HFFc6 (cell line): ENCODE results near the gene AXIN2. TPM values are rescaled to one million over a fixed set of nuclear protein-coding genes. Genes with fewer than 3 reads are reported as not detected.

ENCODE experiments used
- DNase-seq: peaks from one replicate; pipeline ENCODE4 v3.0.0-alpha.2; 2018
- H3K27ac Mint-ChIP-seq: 2 replicates; pipeline ENCODE4 v1.8.0; 2020; ENCODE audit warnings: mild to moderate bottlenecking, mixed read lengths
- H3K27me3 Mint-ChIP-seq: 2 replicates; pipeline ENCODE4 v1.8.0; 2021; ENCODE audit warnings: mild to moderate bottlenecking, moderate library complexity, mixed read lengths; ENCODE audit not compliant: insufficient read depth
- H3K36me3 Mint-ChIP-seq: 2 replicates; pipeline ENCODE4 v1.8.0; 2021; ENCODE audit warnings: low read depth, mixed read lengths
- H3K4me1 Mint-ChIP-seq: 2 replicates; pipeline ENCODE4 v1.8.0; 2020; ENCODE audit warnings: low read depth, mixed read lengths
- H3K4me3 Mint-ChIP-seq: 2 replicates; pipeline ENCODE4 v1.8.0; 2020; ENCODE audit warnings: mild to moderate bottlenecking, moderate library complexity, mixed read lengths
- H3K9me3 Mint-ChIP-seq: 2 replicates; pipeline ENCODE4 v1.8.0; 2020; ENCODE audit warnings: mild to moderate bottlenecking, mixed read lengths
- CTCF ChIP-seq: fragments of 200-600 bp; sonication (generic); IDR thresholded peaks from 2 replicates; pipeline ENCODE4 v1.5.0; 2021; ENCODE audit warnings: antibody characterized with exemption, mild to moderate bottlenecking
- total RNA-seq, 6 experiments: library from RNA; stranded (reverse); fragmentation: NEBNext Ultra II Directional; extraction: Animal tissue kit (Norgen Biotek cat#: 25700); gene quantifications; 2 replicates in 1 of 6; 3 replicates in 5 of 6; pipeline ENCODE4 v1.2.3, GENCODE V29; 2021

AXIN2 gene
- total RNA-seq, 6 experiments from 2014 or later, result 0.17 to 0.57 (median 0.39) TPM

GRCh38 chr17:65595071-65595656, 33.7 kb upstream of the AXIN2 start:
- Mint-ChIP-seq H3K4me1 (peaks cover 21% of the 10 kb centered on the region), H3K36me3 (no peaks in the 10 kb centered on the region), H3K27me3 (peaks cover 5% of the 10 kb centered on the region; the same call in 1 of the 2 replicates), H3K9me3 (no peaks in the 10 kb centered on the region), H3K4me3 (peak overlapping the region; percentile 84; the same call in 1 of the 2 replicates), H3K27ac (no peak overlapping the region; the same call in 1 of the 2 replicates)
- DNase-seq, result peak; percentile 21
- no peak for TF ChIP-seq CTCF

GRCh38 chr17:65593855-65594845, 32.7 kb upstream of the AXIN2 start:
- Mint-ChIP-seq H3K36me3 (no peaks in the 10 kb centered on the region), H3K27ac (peak overlapping the region; percentile 2; the same call in 1 of the 2 replicates), H3K9me3 (no peaks in the 10 kb centered on the region), H3K27me3 (no peaks in the 10 kb centered on the region), H3K4me3 (peak overlapping the region; percentile 84), H3K4me1 (peaks cover 21% of the 10 kb centered on the region)
- DNase-seq, result peak; percentile 9
- no peak for TF ChIP-seq CTCF

GRCh38 chr17:65593092-65593854, 31.8 kb upstream of the AXIN2 start:
- Mint-ChIP-seq H3K27me3 (no peaks in the 10 kb centered on the region), H3K36me3 (no peaks in the 10 kb centered on the region), H3K4me3 (peak overlapping the region; percentile 84), H3K9me3 (no peaks in the 10 kb centered on the region), H3K27ac (no peak overlapping the region), H3K4me1 (peaks cover 21% of the 10 kb centered on the region)
- no peak for TF ChIP-seq CTCF
- DNase-seq, result no peak

- H3K9me3 Mint-ChIP-seq, result no peaks in the 10 kb centered on the region
- no peak for DNase-seq
- no peaks in the 10 kb centered on the region for H3K36me3 Mint-ChIP-seq
- H3K27ac Mint-ChIP-seq, result no peak overlapping the region
- no peak for TF ChIP-seq CTCF
- H3K4me1 Mint-ChIP-seq, result peaks cover 21% of the 10 kb centered on the region
- no peak overlapping the region for H3K4me3 Mint-ChIP-seq
- no peaks in the 10 kb centered on the region for H3K27me3 Mint-ChIP-seq
These were observed 30.9 kb upstream of the AXIN2 start for GRCh38 chr17:65592125-65592965.

- no peak overlapping the region for H3K27ac Mint-ChIP-seq
- no peaks in the 10 kb centered on the region for H3K9me3 Mint-ChIP-seq
- no peaks in the 10 kb centered on the region for H3K36me3 Mint-ChIP-seq
- no peak for TF ChIP-seq CTCF
- H3K27me3 Mint-ChIP-seq, result peaks cover 5% of the 10 kb centered on the region
- no peak for DNase-seq
- H3K4me1 Mint-ChIP-seq, result peaks cover 9% of the 10 kb centered on the region
- no peak overlapping the region for H3K4me3 Mint-ChIP-seq
These were observed 27.9 kb upstream of the AXIN2 start for GRCh38 chr17:65589321-65589720.
